Neural progenitor cell (in vitro differentiated cells): ENCODE results near the gene PI4KB. TPM values are rescaled to one million over a fixed set of nuclear protein-coding genes. Genes with fewer than 3 reads are reported as not detected.
A peak's percentile ranks its signal among the peaks of the same experiment; 100 is the strongest.

Experiments used
- DNase-seq: peaks from one replicate; pipeline ENCODE4 v3.0.0-alpha.2; 2016; ENCODE audit warnings: low spot score
- H2AFZ ChIP-seq: fragments of 200-600 bp; sonication (generic); replicated peaks from 2 replicates; pipeline ENCODE4 v1.6.1; 2016; ENCODE audit warnings: antibody characterized with exemption
- H3F3A ChIP-seq: fragments of 200-600 bp; sonication (generic); 2 replicates; pipeline ENCODE4 v1.6.1; 2016; ENCODE audit warnings: antibody characterized with exemption, low read depth
- H3K27ac ChIP-seq: fragments of 200-600 bp; sonication (generic); 2 replicates; pipeline ENCODE4 v1.5.1; 2016; ENCODE audit warnings: mild to moderate bottlenecking
- H3K27me3 ChIP-seq: fragments of 200-600 bp; sonication (generic); 2 replicates; pipeline ENCODE4 v1.6.1; 2016; ENCODE audit warnings: mild to moderate bottlenecking, moderate library complexity
- H3K36me3 ChIP-seq: fragments of 200-600 bp; sonication (generic); 2 replicates; pipeline ENCODE4 v1.5.1; 2016
- H3K4me1 ChIP-seq: fragments of 200-600 bp; sonication (generic); 2 replicates; pipeline ENCODE4 v1.6.1; 2016; ENCODE audit warnings: mixed run types
- H3K4me2 ChIP-seq: fragments of 200-600 bp; sonication (generic); 2 replicates; pipeline ENCODE4 v1.6.1; 2016
- H3K4me3 ChIP-seq: fragments of 200-600 bp; sonication (generic); 2 replicates; pipeline ENCODE4 v1.5.1; 2016
- H3K79me2 ChIP-seq: fragments of 200-600 bp; sonication (generic); 2 replicates; pipeline ENCODE4 v1.6.1; 2016; ENCODE audit warnings: low read depth
- H3K9ac ChIP-seq: fragments of 200-600 bp; sonication (generic); 2 replicates; pipeline ENCODE4 v1.6.1; 2016
- H3K9me3 ChIP-seq: fragments of 200-600 bp; sonication (generic); 2 replicates; pipeline ENCODE4 v1.5.1; 2016; ENCODE audit warnings: low read depth
- H4K20me1 ChIP-seq: fragments of 200-600 bp; sonication (generic); 2 replicates; pipeline ENCODE4 v1.6.1; 2016; ENCODE audit warnings: low read depth
- H3K27ac Mint-ChIP-seq: 3 replicates; pipeline ENCODE4 v1.8.0; 2021; ENCODE audit warnings: mixed read lengths
- H3K27me3 Mint-ChIP-seq: 2 replicates; pipeline ENCODE4 v1.8.0; 2022; ENCODE audit warnings: low read depth, mild to moderate bottlenecking, inconsistent platforms, moderate library complexity, mixed read lengths; ENCODE audit not compliant: insufficient read depth
- H3K36me3 Mint-ChIP-seq: 3 replicates; pipeline ENCODE4 v1.8.0; 2021; ENCODE audit warnings: mixed read lengths
- H3K4me1 Mint-ChIP-seq: 3 replicates; pipeline ENCODE4 v1.8.0; 2021; ENCODE audit warnings: mixed read lengths
- H3K4me3 Mint-ChIP-seq: 3 replicates; pipeline ENCODE4 v1.8.0; 2021; ENCODE audit warnings: mild to moderate bottlenecking, moderate library complexity, mixed read lengths
- H3K9me3 Mint-ChIP-seq: 3 replicates; pipeline ENCODE4 v1.8.0; 2020; ENCODE audit warnings: mixed read lengths
- EZH2 ChIP-seq: fragments of 200-600 bp; sonication (generic); IDR thresholded peaks from 2 replicates; pipeline ENCODE4 v1.6.1; 2017; ENCODE audit warnings: antibody characterized with exemption, mild to moderate bottlenecking, moderate library complexity
- EZH2phosphoT487 ChIP-seq: fragments of 200-600 bp; sonication (generic); IDR thresholded peaks from 2 replicates; pipeline ENCODE4 v1.6.1; 2017; ENCODE audit warnings: antibody characterized with exemption
- total RNA-seq: library from RNA; depleted of rRNA; stranded (reverse); fragments of >200 nt; gene quantifications from 2 replicates; pipeline ENCODE4 v1.2.3, GENCODE V29; 2015; ENCODE audit warnings: low replicate concordance
- TF ChIP-seq, protein P1 (sequence below): fragments of 200-600 bp; sonication (generic); IDR thresholded peaks from 2 replicates; pipeline ENCODE4 v1.5.1; 2017; ENCODE audit warnings: antibody characterized with exemption, mild to moderate bottlenecking

Gene PI4KB
- total RNA-seq, 1 donor from 2014 or later = 19.0 TPM

GRCh38 chr1:151346769-151347522 lies 19.7 kb upstream of the PI4KB start, which contains the start of gene RFX5:
RFX5 (minus strand) TSS chr1:151347252; CDS start chr1:151346320, 932 bp downstream.
- Histone ChIP-seq H3K4me2 (peak within 1 kb of the TSS; percentile 97), H3K4me3 (peak within 1 kb of the TSS; percentile 67), H3F3A (peaks cover 25% of the 10 kb centered on the region), H4K20me1 (no peaks in the 10 kb centered on the region), H3K4me1 (peaks cover 17% of the 10 kb centered on the region), H2AFZ (peak within 1 kb of the TSS; percentile 77), H3K9ac (peak within 1 kb of the TSS; percentile 87), H3K79me2 (peaks cover 22% of the 10 kb centered on the region), H3K27ac (peak within 1 kb of the TSS; percentile 98), H3K36me3 (peaks cover 5% of the 10 kb centered on the region), H3K9me3 (no peaks in the 10 kb centered on the region), H3K27me3 (no peaks in the 10 kb centered on the region)
- Mint-ChIP-seq H3K27me3 (no peaks in the 10 kb centered on the region), H3K9me3 (peaks cover 8% of the 10 kb centered on the region), H3K4me3 (peak within 1 kb of the TSS; percentile 95), H3K27ac (peak within 1 kb of the TSS; percentile 99), H3K36me3 (peaks cover 23% of the 10 kb centered on the region), H3K4me1 (peaks cover 31% of the 10 kb centered on the region)
- TF ChIP-seq EZH2phosphoT487 = no peak
- peak; percentile 98 for DNase-seq

DNA sequence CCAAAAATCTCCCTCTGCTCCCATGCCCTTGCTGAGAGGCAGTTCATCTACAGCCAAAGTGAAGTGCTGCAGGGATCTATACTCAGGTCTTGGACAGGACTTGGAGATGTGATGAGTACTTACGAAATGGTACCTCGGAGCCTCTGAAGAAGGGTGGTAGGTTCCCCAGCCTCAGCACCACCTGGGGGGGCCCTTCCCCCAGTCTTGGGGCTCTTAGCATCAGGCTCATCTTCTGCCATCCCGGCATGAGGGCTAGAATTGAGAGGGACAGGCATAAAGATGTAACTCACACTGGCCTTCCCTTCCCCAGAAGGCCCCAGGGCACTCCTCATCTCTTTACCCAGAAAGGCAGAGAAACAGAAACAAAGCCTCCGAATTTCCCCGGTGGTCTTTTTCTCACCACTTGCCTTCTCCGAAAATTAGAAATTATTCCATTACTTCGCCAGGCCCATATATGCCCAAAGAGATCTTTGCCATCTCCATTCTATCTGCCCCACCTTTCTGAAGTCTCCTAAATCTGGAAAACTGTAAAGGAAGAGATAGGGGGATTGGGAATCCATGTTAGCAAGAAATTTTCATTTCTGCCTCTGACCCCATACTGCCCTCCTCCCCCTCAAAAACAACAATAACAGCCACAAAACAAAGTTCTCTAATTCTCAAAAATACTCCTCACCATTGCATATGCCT lies 19.0 kb upstream of the PI4KB start:
- Histone ChIP-seq H3K9ac (peak overlapping the region; percentile 87), H3K4me1 (peaks cover 17% of the 10 kb centered on the region), H3K79me2 (peaks cover 22% of the 10 kb centered on the region), H2AFZ (no peak overlapping the region), H4K20me1 (no peaks in the 10 kb centered on the region), H3K27me3 (no peaks in the 10 kb centered on the region), H3F3A (peaks cover 32% of the 10 kb centered on the region), H3K4me2 (peak overlapping the region; percentile 97), H3K27ac (peak overlapping the region; percentile 98), H3K4me3 (peak overlapping the region; percentile 67), H3K9me3 (no peaks in the 10 kb centered on the region), H3K36me3 (peaks cover 5% of the 10 kb centered on the region)
- peak overlapping the region; percentile 95 for H3K4me3 Mint-ChIP-seq
- peaks cover 4% of the 10 kb centered on the region for H3K9me3 Mint-ChIP-seq
- no peak for DNase-seq
- H3K27ac Mint-ChIP-seq = peak overlapping the region; percentile 99
- no peak for TF ChIP-seq EZH2
- H3K27me3 Mint-ChIP-seq = no peaks in the 10 kb centered on the region
- peaks cover 23% of the 10 kb centered on the region for H3K36me3 Mint-ChIP-seq
- peaks cover 31% of the 10 kb centered on the region for H3K4me1 Mint-ChIP-seq

- peaks cover 23% of the 10 kb centered on the region for H3K36me3 Mint-ChIP-seq
These were observed 17.1 kb upstream of the PI4KB start for GRCh38 chr1:151344291-151344690.

DNA sequence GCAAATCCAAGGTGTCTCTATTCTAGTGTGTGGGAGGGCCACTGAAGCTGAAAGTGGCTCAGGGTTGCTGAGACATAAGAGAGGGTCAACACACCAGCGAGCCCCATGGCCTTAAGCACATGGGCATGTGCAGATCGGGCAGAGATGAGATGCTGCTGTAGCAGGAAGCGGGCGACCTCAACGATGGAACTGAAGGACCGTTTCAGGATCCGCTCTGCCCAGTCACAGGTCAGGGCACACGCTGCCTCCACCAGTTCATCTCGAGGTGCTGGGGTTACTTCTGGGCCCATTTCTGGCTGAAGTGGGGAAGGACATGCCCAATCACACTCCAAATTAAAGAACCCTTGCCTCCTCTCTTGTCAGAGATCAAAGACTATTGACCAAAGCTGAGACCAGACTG lies 16.4 kb upstream of the PI4KB start:
- H3K27ac ChIP-seq = no peak overlapping the region
- no peaks in the 10 kb centered on the region for H4K20me1 ChIP-seq
- H3K4me1 Mint-ChIP-seq = peaks cover 38% of the 10 kb centered on the region
- H3F3A ChIP-seq = peaks cover 35% of the 10 kb centered on the region
- H2AFZ ChIP-seq = no peak overlapping the region
- H3K9me3 Mint-ChIP-seq = no peaks in the 10 kb centered on the region
- H3K4me2 ChIP-seq = no peak overlapping the region
- no peak for DNase-seq
- H3K4me1 ChIP-seq = peaks cover 17% of the 10 kb centered on the region
- peaks cover 22% of the 10 kb centered on the region for H3K79me2 ChIP-seq
- TF ChIP-seq, protein P1, sequence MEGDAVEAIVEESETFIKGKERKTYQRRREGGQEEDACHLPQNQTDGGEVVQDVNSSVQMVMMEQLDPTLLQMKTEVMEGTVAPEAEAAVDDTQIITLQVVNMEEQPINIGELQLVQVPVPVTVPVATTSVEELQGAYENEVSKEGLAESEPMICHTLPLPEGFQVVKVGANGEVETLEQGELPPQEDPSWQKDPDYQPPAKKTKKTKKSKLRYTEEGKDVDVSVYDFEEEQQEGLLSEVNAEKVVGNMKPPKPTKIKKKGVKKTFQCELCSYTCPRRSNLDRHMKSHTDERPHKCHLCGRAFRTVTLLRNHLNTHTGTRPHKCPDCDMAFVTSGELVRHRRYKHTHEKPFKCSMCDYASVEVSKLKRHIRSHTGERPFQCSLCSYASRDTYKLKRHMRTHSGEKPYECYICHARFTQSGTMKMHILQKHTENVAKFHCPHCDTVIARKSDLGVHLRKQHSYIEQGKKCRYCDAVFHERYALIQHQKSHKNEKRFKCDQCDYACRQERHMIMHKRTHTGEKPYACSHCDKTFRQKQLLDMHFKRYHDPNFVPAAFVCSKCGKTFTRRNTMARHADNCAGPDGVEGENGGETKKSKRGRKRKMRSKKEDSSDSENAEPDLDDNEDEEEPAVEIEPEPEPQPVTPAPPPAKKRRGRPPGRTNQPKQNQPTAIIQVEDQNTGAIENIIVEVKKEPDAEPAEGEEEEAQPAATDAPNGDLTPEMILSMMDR = no peak
- TF ChIP-seq EZH2 (no peak), EZH2phosphoT487 (no peak)
- H3K4me3 ChIP-seq = no peak overlapping the region
- H3K27ac Mint-ChIP-seq = no peak overlapping the region
- H3K27me3 Mint-ChIP-seq = no peaks in the 10 kb centered on the region
- H3K4me3 Mint-ChIP-seq = peak overlapping the region; percentile 11
- H3K9me3 ChIP-seq = no peaks in the 10 kb centered on the region
- H3K9ac ChIP-seq = no peak overlapping the region
- peaks cover 5% of the 10 kb centered on the region for H3K36me3 ChIP-seq
- peaks cover 23% of the 10 kb centered on the region for H3K36me3 Mint-ChIP-seq
- no peaks in the 10 kb centered on the region for H3K27me3 ChIP-seq

More at GRCh38 chr1:151344291-151344690, 17.1 kb upstream of the PI4KB start:
- Histone ChIP-seq H3K4me2 (no peak overlapping the region), H2AFZ (no peak overlapping the region), H3F3A (peaks cover 35% of the 10 kb centered on the region), H4K20me1 (no peaks in the 10 kb centered on the region), H3K4me1 (peaks cover 17% of the 10 kb centered on the region), H3K27me3 (no peaks in the 10 kb centered on the region), H3K9me3 (no peaks in the 10 kb centered on the region), H3K9ac (no peak overlapping the region), H3K4me3 (no peak overlapping the region), H3K36me3 (peaks cover 5% of the 10 kb centered on the region), H3K27ac (no peak overlapping the region), H3K79me2 (peaks cover 22% of the 10 kb centered on the region)
- Mint-ChIP-seq H3K4me3 (no peak overlapping the region), H3K4me1 (peaks cover 38% of the 10 kb centered on the region), H3K9me3 (no peaks in the 10 kb centered on the region), H3K27ac (no peak overlapping the region), H3K27me3 (no peaks in the 10 kb centered on the region)
- no peak for DNase-seq
- TF ChIP-seq EZH2phosphoT487 (no peak), EZH2 (no peak)
- TF ChIP-seq, protein P1 = no peak
